HG03066 (cell line): ENCODE results near the gene RALB.
"Not testable (repeated sequence)": the region's sequence is repeated elsewhere in the genome, so short reads cannot be mapped to it uniquely, and the experiment has no call there.

ENCODE experiments used
- ATAC-seq: cut with Tn5 transposase; IDR thresholded peaks from one replicate; pipeline ENCODE4 v1.9.1; 2021; ENCODE audit warnings: low read depth; ENCODE audit not compliant: unreplicated experiment

RALB gene

GRCh38 chr2:120290737-120291136 is 38.1 kb downstream of the RALB start:
- ATAC-seq = no peak

- ATAC-seq = no peak
Measured at GRCh38 chr2:120291401-120292311, 39.0 kb downstream of the RALB start.

GRCh38 chr2:120293096-120294007 is 40.7 kb downstream of the RALB start:
- peak; percentile 29 for ATAC-seq

GRCh38 chr2:120294008-120294340 is 41.3 kb downstream of the RALB start:
- peak; percentile 97 for ATAC-seq

- no peak for ATAC-seq
Measured at GRCh38 chr2:120298173-120298835, 45.7 kb downstream of the RALB start.

GRCh38 chr2:120299004-120299403 is 46.4 kb downstream of the RALB start:
- no peak for ATAC-seq

- no peak for ATAC-seq
Measured at GRCh38 chr2:120299561-120299960, 46.9 kb downstream of the RALB start.

- no peak for ATAC-seq
Measured at GRCh38 chr2:120300385-120300784, 47.7 kb downstream of the RALB start.

GRCh38 chr2:120301284-120301683 is 48.6 kb downstream of the RALB start:
- no peak for ATAC-seq

GRCh38 chr2:120302301-120302700 is 49.6 kb downstream of the RALB start:
- no peak for ATAC-seq

- no peak for ATAC-seq
Measured at GRCh38 chr2:120303177-120303576, 50.5 kb downstream of the RALB start.

- ATAC-seq = no peak
Measured at GRCh38 chr2:120305296-120305695, 52.6 kb downstream of the RALB start.

- no peak for ATAC-seq
Measured at GRCh38 chr2:120305937-120306490, 53.4 kb downstream of the RALB start.

GRCh38 chr2:120307482-120307881 is 54.8 kb downstream of the RALB start:
- ATAC-seq = no peak

GRCh38 chr2:120308038-120308910 is 55.6 kb downstream of the RALB start:
- ATAC-seq = no peak

- peak; percentile 55 for ATAC-seq
Measured at GRCh38 chr2:120310136-120310535, 57.5 kb downstream of the RALB start.

- ATAC-seq = not testable (repeated sequence)
Measured at GRCh38 chr2:120310841-120311240, 58.2 kb downstream of the RALB start.

GRCh38 chr2:120312076-120312475 is 59.4 kb downstream of the RALB start:
- no peak for ATAC-seq

- ATAC-seq = no peak
Measured at GRCh38 chr2:120312860-120313694, 60.4 kb downstream of the RALB start.
